ENCODE data around the gene SCAP.
"Not testable (repeated sequence)": the region's sequence is repeated elsewhere in the genome, so short reads cannot be mapped to it uniquely, and the experiment has no call there.

Gene SCAP

DNA sequence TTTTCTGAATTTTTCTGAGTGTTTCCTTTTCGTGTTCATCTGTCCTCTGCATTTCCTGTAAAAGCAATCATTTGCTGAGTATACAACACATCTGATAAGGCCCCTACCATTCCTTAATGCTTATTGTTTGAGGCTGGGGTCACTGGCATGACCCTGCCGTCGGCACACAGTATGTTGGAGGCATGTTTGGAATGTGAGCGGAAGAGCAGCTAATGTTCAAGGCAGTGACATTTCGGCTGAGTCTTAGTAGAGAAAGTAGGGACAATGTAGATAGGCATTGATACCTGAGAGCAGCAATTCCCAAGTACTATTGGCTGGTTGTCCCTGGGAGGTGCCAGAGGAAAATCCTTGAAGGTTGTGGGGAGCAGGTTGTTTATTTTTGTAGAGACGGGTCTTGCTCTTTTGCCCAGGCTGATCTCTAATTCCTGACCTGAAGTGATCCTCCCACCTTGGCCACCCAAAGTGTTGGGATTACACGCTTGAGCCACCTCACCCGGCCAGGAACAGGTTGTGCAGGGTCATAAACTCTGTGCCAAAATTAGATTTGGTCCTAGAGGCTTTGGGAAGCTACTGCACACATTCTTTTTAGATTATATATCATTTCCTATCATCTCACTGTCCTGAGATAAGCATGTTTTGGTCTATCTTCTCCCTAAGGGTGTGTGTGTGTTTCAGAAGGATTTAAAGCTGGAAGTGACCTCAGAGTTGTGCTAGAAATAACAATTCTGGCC is 81.4 kb downstream of the SCAP start:
- DNase-seq (ENCODE audit: low read depth) = no peak

DNA sequence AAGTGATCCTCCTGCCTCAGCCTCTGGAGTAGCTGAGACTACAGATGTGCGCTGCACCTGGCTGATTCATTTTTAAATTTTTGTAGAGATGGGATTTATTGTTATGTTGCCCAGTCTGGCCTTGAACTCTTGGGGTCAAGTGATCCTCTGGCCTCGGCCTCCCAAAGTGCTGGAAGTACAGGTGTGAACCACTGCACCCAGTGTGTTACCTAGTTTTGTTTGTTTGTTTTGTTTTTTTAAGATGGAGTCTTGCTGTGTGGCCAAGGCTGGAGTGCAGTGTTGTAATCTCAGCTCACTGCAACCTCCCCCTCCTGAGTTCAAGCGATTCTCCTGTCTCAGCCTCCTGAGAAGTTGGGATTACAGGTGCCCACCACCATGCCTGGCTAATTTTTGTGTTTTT is 82.8 kb downstream of the SCAP start:
- no peak for DNase-seq (ENCODE audit: low read depth)

DNA sequence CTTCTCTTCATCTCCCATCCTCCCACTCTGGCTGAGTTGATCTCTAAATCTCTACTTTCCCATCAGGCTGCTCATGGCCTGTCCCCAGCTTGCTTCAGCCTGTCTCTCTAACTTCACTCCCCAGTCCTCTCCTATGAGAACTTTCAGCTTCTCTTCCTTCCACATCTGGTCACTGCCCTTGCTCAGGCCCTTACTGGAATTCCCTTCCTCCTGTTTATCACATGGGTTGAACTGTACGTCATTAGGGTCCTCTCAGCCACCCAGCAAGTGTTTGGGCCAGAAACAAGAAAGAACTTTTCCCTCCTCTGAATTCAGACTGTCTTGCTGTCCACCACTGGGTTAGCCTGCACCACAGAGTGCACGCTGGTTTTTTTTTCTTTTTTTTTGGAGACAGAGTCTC is 89.9 kb downstream of the SCAP start:
- no peak for DNase-seq (ENCODE audit: low read depth)

DNA sequence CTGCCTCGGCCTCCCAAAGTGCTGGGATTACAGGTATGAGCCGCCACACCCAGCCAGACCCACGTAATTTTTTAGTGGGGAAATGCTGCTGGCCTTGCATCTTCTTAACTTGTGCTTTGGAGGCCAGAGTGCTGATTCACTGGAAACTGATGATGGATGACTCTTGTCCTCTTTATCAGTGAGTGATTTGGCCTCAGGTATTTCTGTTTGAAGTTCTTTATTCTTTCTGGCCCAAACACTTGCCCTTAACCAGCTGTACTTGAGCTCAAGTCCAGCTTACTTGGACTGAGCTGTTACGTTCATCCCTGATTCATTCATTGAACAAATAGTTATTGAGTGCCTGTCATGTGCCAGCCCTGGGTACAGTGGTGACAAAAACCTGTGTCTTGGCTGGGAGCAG is 90.7 kb downstream of the SCAP start:
- DNase-seq (ENCODE audit: low read depth) = no peak

DNA sequence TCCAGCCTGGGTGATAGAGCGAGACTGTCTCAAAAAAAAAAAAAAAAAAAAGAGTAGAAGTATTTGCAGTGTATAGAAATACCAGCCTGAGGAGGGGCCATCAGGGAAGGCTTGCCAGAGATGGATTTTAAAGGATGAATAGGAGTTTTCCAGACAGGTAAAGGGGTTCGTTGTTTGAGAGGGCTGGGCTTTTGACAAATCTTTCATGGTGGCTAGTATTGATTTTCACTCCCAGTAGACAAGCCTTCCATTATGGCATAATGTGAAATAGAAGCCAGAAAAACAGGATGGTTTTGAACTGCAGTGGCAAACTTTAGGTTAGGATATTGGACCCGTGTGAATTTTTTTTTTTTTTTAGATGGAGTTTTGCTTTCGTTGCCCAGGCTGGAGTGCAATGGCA is 91.3 kb downstream of the SCAP start:
- no peak for DNase-seq (ENCODE audit: low read depth)

DNA sequence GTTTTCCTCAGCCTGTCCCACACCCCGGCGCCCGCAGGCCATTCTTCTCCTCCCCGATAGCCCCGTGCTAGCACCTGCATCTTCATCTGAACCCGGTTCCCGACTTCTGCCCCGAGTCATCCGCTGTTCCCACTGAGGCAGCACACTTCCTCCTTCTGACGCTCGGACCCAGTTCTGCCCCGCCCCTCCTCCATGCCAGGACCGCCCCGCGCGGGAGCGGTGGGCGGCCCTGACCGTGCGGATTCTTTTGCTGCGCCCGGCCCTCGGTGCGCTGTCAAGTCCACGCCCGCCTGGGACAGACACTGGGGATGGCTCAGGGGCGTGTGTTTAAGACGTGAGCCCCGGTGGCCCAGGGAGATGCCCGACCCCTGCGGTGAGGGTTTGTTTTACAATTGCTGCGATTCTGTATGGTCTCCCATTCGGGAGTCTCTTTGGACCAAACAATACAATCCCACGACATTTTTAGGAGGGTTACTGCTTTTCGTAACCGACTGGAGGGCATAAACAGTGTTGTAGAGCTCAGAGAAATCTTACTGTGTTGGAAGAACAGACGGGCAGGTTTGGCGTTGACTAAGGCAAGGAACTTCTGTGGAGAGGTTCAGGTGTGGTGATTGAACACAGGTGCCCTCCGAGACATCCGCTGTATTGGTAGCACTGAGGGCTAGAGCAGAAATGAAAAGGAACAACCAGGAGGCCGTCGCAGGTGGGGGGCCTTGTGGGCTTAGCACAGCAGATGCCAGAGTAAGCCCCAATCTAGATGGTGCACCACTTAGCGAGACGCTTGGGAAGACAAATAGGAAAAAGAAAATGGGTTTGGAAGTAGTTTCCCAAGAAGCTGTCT is 94.2 kb downstream of the SCAP start:
- DNase-seq (ENCODE audit: low read depth) = peak; percentile 64

DNA sequence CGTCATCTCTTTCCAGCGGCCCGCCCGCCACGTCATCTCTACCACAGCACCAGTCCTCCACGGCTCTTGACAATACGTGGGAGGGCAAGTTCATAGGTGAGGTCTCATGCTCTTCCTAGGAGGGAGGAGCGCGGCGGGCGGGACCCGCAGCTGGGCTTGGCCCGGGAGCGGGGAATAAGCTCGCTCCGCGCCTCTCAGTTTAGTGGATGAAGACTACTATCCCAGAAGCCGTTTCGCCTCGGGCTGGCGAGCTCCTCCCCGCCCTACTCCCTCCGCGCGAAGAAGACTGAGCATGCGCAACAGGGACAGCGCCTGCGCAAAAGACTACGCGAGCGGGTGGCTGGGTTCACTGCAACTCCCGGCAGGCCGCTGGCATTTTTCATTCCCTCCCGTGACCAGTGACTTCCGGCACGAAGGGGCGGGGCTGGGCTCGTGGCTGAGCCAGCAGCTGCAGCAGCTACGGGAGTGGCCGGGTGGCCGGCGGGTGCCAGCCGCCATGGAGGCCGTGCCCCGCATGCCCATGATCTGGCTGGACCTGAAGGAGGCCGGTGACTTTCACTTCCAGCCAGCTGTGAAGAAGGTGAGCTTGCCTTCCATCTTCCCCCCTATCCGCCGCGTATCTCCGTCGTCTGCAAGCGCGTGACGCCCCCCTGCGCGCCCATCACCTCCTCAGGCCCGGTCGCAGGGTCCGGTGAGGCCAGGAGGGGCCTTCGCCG is 95.0 kb downstream of the SCAP start, which contains the start of gene PTPN23:
Gene PTPN23, plus strand, starts transcription at position 421 of the 716 bp plus-strand sequence. Its CDS starts 76 bp downstream, at position 497.
- DNase-seq (ENCODE audit: low read depth) = peak; percentile 98

DNA sequence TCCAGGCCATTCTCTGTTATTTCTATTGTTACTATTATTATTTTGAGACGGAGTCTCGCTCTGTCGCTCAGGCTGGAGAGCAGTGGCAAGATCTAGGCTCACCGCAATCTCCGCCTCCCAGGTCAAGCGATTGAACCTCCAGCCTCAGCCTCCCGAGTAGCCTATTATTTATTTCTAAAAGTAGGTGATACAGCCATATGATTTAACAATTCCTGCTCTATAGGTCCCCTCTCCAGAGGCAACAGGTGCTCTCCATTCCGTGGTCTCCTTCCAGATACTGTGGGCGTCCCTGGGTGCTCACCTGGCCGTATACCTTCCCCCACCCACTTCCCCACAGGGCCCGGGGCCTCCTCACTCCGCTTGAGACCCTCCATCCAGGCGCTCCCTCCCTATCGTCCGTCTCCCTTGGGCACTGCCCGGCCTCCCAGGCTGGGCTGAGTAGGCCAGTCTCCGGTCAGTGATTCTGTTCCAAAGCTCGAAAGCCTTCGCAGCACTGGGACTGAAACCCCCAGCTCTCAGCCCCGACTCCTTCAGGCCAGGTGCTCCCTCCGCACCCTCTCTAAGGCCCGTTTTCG is 95.6 kb downstream of the SCAP start:
- no peak for DNase-seq (ENCODE audit: low read depth)

DNA sequence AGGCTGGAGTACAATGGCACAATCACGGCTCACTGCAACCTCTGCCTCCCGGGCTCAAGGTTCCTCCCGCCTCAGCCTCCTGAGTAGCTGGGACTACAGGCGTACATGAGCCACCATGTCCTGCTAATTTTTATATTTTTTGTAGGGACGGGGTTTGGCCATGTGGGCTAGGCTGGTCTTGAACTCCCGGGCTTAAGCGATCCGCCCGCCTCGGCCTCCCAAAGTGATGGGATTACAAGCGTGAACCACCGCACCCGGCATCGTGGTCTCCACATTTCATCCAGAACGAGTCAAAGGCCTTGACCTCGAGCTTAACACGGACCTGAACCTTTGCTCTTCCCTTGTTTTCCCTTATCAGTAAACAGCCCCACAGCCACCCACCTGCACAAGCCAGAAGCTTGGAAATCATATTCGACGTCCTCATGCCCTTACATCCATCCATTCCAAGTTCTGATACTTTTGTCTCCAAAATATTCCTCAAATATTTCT is 96.3 kb downstream of the SCAP start:
- DNase-seq (ENCODE audit: low read depth) = no peak

DNA sequence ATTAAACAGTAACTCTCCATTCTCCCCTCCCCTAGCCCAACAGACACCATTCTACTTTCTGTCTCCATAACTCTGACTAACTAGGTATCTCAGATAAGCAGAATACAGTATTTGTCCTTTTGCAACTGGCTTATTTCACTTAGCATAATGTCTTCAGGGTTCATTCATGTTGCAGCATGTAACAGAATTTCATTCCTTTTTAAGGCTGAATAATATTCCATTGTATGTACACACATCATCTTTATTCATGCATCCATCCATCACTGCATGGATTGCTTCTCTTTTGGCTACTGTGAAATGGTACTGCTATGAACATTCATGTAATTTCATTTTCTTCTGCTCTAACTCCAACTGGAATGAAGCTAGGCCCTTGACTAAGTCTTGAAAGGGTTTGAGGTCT is 96.9 kb downstream of the SCAP start:
- DNase-seq (ENCODE audit: low read depth) = no peak

DNA sequence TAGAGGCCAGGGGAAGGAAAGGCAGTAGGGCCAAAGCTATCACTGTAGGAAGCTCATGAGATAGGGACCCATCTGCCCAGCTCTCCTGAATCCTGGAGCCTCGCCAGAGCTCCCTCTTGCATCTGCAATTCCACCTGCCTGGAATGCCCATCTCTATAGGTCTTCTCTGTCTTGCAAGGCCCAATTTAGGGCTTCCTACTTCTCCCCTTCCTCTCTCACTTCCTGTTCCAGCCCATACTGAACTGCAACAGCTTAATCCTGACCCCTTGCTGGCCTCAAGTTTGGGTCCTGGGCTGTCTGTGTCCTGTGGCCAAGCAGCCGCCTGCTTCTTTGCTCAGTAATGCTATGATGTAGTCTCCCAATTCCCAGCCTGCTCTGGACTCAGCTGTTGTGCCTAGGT is 98.6 kb downstream of the SCAP start:
- no peak for DNase-seq (ENCODE audit: low read depth)

DNA sequence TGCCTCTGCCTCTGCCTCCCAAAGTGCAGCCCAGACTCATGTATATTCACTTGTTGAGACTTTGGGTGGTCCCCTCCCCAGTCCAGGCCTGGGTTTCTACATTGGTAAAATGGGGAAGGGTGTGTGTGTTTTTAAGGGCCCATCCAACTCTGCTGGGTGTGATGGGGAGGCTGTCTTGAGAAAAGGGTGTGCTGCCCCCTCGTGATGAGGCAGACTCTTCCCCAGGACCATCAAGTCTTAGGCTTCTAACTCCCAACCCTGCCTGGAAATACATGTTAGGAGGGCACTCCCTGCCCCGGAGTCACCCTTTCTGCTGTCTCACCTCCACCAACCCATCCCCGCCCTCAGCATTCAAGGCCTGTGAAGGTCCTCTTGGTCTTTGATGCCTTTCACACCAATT is 99.3 kb downstream of the SCAP start:
- no peak for DNase-seq (ENCODE audit: low read depth)

DNA sequence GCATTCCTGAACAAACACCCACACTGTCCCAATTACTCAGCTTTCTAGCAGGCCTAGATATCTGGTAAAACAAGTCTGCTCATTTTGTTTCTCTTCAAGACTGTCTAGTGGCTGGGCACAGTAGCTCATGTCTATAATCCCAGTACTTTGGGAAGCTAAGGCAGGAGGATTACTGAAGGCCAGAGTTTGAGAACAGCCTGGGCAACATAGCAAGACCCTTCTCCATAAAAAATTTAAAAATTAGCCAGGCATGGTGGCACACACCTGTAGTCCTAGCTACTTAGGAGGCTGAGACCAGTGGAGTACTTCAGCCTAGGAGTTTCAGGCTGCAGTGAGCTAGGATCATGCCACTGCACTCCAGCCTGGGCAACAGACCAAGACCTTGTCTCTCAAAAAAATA is 101.2 kb downstream of the SCAP start:
- DNase-seq (ENCODE audit: low read depth) = no peak

DNA sequence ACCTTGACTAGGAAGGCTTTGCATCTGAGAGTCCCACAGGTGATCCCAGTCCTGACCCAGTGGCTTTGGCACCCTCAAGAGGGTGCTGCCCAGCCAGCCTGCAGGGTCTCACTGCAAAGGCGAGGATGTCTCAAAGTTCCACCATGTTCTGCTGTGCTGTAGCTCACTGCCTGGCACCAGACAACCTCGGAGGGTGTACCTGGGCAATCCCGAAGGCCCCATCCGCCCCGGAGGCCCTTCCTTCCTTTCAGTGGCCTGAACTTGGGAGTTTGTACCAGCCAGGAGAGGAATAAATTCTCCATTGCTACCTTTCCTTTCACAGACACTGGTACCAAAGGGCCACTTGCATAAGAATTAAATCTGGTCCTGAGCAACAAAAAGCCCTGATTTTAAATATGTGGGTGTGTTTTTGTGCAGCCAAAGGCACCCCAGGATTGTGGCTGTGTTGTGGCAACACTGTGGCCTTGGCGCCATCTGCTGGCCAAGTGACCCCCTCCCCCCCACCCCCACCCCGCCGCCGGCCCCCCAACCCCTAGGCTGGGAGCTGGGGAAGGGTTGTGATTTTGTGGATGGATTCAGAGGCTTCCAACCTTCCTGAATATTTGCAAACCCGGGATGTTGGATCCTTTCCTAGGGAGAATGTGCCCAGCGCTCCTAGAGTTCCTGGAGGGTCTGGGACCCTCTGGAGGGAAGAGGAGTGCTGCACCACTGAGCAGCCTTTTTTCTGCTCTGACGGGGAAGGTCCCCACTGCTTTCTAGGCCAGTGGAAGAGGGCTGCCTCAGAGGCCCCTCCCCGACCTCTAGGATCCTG is 104.6 kb downstream of the SCAP start:
- no peak for DNase-seq (ENCODE audit: low read depth)

DNA sequence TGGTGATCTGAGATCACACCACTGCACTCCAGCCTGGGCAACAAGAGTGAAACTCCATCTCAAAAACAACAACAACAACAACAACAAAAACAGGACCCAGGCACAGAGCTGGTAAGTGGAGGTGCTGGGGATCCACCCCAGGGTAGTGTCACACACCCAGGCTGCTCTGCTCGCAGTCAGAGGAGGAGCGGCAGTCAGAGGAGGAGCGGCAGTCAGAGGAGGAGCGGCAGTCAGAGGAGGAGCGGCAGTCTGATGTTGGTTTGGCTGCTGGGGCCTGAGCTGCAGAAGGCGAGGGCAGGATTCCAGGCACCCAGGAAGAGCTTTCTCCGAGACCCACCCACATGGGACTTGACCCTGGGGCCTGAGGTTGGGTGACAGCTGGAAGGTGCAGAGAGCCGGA is 105.7 kb downstream of the SCAP start:
- DNase-seq (ENCODE audit: low read depth) = not testable (repeated sequence)

DNA sequence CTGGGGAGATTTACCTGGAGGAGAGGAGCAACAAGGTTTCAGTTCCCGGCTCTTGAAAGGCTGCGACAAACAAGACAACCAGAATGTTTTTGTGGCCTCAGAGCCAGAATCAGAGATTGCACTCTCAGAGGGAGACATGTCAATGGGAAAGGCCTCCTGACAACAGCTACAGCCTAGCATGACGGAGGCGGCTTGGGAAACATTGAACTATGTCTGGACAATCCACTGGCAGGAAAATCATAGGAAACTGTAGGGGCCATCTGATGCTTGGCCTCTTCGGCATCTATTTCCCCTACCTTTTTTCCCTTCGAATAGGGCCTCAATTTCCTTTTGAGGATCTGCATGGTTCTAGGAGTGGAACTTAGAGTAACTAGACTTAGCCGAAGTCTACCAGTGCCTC is 108.1 kb downstream of the SCAP start:
- DNase-seq (ENCODE audit: low read depth) = no peak

DNA sequence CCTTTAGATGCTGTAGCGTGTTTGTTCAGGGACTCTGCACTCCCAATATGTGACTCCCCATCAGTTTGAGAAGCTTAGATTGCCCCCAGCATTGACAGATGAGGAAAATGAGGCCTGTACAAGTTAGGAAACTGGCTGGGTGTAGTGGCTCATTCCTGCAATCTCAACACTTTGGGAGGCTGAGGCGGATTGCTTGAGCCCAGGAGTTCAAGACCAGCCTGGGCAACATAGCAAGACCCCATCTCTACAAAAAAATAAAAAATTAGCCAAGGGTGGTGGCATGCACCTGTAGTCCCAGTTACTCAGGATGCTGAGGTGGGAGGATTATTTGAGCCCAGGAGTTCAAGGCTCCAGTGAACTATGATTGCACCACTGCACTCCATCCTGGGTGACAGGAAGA is 108.9 kb downstream of the SCAP start:
- no peak for DNase-seq (ENCODE audit: low read depth)

DNA sequence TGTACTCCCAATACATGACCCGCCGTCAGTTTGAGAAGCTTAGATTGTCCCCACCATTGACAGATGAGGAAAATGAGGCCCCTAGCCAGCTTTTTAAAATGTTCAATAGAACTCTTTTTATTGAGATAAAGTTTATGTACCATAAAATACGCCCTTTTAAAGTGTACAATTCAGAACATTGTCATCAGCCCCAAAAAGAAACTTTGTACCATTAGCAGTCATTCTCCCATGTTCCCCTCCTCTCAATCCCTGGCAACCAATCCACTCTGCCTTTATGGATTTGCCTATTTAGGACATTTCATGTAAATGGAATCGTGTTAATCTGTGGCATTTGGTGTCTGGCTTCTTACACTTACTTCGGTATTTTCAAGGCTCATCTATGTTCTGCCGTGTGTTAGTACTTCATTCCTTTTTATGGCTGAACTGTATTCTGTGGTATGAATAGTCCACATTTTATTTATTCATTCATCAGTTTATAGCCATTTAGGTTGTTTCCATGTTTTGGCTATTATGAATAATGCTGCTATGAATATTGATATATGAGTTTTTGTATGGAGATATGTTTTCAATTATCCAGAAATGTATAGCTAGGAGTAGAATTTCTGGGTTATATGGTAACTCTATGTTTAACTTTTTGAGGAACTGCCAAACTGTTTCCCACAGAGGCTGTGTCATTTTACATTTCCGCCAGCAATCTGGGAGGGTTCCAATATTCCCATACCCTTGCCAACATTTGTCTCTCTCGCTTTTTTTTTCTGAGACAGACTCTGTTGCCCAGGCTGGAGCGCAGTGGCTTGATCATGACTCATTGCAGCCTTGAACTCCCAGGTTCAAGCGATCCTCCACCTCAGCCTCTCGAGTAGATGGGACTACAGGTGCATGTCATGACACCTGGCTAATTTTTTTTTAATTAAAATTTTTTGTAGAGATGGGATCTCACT is 110.3 kb downstream of the SCAP start:
- DNase-seq (ENCODE audit: low read depth) = peak; percentile 73
